ENCODE data around the gene SSTR5.
"Not testable (repeated sequence)": the region's sequence is repeated elsewhere in the genome, so short reads cannot be mapped to it uniquely, and the experiment has no call there.

The SSTR5 gene

DNA sequence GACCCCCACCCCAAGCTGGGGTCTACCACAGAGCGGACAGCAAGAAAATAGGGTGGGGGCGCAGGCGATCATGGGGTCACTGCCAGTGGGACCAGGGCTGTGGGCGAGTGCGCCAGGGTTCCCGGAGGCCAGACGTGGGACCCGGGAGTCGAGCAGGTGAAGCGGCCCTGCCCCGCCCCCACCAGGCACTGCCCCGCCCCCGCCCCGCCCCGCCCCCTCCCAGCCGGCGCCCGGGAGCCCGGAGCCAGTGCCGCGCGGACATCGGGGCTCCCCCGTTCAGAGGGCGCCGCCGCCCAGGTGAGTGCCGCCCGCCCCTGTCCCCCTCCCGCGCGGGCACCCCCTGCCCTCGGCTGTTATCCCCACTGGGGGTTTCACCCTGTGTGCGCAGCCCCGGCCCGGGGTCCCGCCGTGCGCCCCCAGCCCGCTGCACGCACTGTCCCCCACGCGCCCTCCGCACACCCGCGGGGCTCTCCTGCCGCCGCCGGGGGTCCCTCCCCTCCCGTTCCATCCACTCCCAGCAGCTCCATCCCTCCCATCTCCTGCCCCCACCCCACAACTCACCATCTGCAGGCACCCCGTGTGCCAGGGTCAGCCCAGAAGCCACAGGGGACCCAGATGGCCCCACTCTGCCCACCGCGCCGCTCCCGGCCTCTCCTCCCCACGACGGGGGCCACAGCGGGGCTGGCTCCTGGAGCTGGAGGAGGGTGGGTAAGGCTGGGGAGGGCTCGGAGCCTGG is at the start of gene SSTR5:
SSTR5 (plus strand) TSS at position 222 of the 736 bp plus-strand sequence. CDS start 6,122 bp downstream, outside the sequence.
- DNase-seq: no peak

DNA sequence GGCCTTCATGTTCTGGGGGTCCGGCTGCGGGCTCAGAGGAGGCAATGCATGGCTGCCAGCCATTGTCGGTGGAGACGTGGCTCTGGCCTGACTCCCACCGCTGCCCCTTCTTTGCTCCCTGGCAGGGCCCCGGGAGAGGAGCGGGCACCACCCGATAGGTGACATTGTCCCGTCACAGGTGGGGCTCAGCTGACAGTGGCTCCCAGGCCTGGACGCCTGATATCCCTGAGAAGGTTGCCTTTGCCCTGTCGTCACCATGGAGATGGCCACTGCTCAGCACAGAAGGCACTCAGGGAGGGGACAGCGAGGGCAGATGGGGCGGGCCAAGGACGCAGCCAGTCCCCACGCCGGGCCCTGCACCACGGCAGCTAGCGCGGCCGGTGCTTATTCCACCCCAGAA is 48.4 kb upstream of the SSTR5 start:
- DNase-seq: no peak

DNA sequence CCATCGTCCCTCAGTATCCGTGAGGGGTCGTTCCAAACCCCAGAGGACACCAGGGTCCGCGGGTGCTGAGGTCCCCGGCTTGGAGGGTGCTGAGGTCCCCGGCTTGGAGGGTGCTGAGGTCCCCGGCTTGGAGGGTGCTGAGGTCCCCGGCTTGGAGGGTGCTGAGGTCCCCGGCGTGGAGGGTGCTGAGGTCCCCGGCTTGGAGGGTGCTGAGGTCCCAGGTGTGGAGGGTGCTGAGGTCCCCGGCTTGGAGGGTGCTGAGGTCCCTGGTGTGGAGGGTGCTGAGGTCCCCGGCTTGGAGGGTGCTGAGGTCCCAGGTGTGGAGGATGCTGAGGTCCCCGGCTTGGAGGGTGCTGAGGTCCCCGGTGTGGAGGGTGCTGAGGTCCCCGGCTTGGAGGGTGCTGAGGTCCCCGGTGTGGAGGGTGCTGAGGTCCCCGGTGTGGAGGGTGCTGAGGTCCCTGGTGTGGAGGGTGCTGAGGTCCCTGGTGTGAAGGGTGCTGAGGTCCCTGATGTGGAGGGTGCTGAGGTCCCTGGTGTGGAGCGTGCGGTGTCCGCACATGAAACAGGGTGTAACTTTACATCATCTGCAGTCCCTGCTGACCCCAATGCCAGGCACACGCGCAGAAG is 47.3 kb upstream of the SSTR5 start:
- not testable (repeated sequence) for DNase-seq

DNA sequence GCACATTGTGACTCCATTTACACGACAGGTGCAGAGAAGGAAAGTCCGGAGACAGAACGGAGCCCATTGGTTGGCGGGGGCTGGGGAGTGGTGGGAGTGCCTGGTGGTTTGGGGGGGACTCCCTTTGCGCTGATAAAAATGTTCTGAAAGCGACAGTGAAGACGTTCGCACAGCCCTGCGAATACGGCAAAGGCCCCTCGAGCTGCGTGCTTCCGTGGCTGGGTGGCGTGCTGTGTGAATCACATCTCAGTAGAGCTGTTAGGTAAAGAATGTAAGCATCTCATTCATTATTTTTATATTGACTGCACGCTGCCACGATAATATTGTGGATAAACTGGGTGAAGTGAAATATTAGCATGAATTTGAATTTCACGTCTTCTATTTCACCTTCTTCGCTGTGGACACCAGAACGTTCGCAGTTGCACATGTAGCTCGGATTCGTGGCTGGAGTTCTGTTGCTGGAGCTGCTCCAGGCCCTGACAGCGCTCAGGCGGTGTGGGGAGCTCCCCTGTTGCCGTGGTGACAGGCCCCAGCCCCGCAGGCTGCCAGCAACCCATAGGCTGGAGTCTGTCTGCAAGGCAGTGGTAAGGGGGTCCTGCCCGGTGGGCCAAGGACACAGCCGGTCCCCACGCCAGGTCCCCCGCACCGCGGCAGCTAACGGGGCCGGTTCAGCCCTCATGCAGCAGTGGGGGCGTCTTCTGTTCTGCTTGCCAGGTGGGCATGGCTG is 46.3 kb upstream of the SSTR5 start:
- no peak for DNase-seq

DNA sequence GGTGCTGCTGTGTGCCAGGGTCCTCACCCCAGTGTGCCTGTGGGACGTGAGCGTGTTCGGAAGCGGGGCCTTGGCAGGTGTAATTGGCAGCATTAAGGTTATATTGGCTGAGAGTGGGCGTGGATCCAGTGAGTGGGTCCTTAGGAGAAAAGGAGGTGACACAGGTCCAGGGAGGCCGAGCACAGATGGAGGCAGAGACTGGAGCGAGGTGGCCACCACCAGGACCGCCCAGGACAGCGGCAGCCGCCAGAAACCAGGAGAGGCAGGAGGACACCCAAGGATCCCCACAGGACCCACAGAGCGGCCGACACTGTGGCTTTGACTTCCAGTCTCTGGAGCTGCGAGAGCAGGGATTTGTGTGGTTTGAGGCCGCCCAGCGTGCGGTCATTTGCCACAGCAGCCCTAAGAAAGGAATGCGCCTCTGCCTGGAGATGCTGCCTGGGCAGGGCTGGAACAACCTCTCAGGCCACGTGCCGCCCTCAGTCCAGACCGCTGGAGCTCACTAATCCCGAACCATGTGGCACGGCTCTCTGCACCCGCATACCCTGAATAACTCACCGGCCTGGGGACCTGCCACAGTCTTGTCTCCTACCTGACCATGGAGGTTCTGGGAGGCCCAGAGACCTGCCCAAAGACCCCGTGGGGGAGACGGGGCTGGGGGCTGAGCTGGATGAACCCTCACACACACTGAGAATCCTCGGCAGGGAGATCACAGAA is 45.6 kb upstream of the SSTR5 start:
- DNase-seq: no peak

DNA sequence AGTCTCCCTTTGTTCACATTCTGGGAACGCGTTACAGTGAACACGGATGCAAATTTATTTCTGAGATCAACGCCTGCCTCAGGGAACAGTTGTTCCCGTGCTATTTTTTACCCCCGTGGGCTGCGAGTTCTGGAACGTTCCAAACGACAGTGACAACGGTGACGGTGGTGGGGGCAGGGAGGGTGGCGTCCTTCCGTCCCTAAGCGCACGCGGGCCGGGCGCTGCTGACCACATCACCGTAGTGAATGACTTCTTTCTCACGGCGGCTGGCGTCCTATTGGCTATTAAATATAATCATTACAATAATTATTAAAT is 45.1 kb upstream of the SSTR5 start:
- DNase-seq: no peak

DNA sequence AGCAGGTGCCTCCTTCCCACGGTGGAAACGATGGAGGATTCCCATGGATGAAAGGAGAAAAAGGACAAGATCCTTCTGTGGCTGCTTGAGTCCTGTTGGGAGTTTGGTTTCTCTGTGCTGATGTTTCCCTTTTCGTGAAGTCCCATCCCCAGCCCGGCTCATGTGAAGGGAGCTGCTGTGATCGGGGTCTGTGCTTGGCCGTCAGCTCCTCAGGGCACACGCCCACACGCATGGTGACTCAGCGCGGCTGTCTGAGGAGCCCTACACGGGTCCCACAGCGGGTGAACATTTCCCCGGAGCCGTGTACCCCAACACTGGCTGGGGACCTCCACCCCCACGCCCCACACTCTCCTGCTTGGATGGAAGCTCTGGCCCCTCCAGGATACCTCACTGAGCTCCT is 44.5 kb upstream of the SSTR5 start:
- no peak for DNase-seq

DNA sequence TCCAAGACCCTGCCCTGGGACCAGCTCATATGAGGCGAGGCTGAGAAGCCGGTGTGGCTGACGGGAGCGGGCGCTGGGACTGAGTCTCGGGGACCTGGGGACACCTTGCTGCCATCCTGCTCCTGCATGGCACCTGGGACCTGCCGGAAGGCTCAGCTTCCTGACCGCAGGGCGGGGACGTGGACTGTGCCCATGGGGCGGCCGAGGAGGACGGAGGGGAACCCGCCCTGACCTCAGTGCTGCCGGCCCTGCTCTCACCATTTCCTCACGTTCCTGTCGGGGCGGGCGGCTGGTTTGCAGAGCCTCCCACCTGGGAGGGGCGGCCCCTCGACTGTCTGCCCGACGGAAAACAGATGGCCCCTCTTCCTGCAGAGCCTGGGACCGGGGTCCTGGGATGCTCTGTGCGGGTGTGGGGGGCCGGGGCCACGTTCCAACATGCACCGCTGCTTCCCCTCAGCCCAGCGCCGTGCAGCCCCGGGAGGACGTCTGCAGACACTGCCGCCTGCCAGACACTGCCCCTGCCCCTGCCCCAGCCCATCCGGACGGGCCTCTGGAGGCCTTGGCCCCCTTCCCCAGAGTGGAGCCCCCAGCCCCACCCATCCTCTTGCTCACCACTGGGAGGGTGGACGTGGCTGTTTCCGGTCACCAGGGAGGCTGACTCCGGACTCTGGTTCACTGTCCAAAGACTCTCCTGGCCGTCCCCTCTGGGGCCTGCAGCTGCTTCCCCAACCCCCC is 43.9 kb upstream of the SSTR5 start:
- no peak for DNase-seq

DNA sequence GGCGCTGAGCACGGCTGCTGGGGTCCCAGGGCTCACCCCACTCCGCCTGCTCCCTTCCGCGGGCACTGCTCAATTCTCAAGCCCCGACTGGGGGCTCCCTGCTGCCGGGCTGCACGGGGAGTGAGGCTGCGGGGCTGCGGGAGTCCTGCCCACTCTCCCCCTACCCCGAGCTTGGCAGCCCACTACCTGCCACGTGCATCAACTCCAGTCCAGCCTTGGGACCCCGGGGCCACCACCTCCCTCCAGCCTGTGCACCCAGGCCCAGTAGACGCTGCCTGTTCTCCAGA is 43.3 kb upstream of the SSTR5 start:
- no peak for DNase-seq

DNA sequence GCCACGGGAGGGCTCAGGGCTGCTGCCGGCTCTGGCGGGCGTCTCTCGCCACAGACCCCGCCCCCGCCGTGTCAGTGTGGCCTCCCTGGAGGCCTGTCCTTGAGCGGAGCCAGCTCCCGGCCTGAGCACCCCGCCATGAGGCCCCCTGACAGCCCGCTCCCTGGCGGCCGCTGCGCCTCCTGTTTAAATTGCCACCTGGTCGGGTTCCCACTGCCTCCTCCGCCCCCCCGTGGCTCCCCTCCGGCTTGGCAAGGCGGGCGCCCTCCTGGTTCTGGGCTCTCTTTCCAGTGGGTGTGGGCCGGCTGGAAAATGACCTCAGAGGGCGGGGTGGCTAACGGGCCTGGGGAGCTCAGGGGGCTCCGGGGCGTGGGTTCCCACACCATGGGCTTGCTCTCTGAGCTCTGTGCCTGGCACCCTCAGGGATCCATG is 42.1 kb upstream of the SSTR5 start:
- DNase-seq: no peak

DNA sequence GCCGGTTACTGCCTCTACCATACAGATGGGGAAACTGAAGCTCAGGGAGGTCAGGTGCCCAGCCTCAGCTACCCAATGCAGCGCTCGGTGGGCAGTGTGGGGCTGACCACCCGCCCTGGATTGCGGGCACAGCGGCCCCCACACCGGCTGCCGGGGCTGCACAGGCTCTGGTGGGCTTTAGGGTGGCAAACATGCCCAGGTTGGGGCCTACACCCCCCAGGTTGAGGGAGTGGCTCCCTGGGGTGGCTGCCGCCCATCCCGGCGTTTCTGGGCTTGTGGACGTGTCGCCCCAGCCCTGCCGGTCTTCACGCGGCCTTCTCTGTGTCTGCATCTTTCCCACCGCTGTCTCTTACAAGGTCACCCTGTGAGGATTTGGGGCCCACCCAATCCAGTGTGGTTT is 40.9 kb upstream of the SSTR5 start:
- no peak for DNase-seq

DNA sequence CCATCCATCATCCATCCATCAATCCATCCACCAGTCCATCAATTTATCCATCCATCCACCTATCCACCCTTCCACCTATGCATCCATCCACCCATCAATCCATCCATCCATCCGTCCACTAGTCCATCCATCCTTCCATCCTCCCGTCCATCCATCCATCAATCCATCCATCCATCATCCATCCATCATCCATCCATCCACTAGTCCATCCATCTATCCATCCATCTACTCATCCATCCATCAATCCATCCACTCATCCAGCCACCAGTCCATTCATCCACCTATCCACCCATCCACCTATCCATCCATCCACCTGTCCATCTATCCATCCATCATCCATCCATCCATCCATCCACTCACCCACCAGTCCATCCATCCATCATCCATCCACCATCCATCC is 39.9 kb upstream of the SSTR5 start:
- no peak for DNase-seq

DNA sequence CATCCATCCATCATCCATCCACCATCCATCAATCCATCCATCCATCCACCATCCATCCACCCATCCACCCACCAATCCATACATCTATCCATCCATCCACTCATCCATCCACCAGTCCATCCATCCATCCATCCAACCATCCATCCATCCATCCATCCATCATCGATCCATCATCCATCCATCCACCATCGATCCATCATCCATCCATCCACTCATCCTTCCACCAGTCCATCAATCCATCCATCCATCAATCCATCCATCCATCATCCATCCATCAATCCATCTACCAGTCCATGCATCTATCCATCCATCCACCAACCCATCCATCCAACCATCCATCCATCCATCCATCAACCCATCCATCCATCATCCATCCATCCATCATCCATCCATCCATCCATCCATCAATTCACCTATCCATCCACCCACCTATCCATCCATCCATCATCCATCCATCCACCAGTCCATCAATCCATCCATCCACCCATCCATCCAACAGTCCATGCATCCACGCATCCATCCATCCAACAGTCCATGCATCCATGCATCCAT is 39.3 kb upstream of the SSTR5 start:
- no peak for DNase-seq

DNA sequence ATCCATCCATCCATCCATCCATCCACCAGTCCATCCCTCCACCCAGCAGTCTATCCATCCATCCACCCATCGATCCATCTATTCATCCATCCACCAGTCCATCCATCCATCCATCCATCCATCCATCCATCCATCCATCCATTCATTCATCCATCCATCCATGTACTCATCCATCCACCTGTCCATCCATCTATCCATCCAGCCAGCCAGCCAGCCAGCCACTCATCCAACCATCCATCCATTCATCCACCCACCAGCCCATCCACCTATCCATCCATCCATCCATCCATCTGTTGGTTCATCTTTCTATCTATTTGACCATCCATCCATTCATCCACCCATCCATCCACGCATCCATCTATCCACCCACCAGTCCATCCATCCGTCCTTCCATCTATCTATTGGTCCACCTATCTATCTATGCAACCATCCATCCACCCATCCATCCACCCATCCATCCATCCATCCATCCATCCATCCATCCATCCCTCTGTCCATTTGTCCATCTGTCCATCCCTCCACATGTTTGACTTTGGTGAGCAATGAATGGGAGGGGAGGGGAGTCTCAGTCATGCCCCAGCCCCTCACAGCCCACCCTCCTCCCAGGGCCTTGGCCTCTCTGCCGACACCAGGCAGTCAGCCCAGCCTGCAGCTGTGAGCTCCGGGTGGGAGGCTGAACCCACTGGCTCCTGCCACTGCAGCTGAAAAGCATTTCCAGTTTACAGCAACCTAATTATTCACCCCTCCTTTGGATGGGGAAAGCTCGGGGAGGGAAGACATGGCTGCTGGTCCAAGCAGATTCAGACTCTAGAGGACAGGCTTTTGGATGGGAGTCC is 38.1 kb upstream of the SSTR5 start:
- DNase-seq: no peak

DNA sequence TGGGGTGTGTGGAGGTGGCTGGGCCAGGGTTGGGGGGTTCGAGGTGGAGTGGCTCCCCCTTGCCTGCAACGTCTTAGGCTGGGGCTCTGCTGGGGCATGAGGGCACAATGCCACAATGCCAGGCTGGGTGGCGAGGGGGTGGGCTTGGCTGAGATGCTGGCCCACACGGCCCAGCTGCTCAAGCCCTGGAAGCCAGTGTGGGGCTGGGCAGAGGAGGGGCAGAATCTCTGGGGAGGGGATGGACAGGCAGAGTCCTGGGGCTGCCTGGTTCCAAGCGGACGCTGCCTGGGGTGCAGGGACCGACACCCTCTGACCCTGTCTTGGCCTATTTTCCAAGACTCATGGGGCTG is 37.5 kb upstream of the SSTR5 start:
- no peak for DNase-seq

DNA sequence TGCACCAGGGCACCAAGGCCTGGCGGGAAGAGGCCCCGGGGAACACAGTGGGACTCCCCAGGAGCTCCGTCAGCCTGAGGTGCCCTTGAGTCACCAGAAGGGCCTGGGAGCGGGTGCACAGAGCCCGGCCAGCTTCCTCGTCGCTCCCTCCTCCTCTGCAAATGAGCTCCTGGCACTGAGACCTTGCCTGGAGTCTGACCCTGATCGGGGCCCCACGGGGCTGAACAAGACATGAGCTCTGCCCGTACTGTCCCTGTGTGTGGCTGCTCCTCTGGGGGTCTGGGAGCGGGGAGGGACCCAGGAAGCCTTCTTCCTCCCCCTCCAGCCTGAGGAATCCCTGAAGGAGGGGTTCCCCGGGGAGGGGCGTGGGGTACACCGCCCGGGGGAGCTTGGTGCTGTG is 36.4 kb upstream of the SSTR5 start:
- no peak for DNase-seq

DNA sequence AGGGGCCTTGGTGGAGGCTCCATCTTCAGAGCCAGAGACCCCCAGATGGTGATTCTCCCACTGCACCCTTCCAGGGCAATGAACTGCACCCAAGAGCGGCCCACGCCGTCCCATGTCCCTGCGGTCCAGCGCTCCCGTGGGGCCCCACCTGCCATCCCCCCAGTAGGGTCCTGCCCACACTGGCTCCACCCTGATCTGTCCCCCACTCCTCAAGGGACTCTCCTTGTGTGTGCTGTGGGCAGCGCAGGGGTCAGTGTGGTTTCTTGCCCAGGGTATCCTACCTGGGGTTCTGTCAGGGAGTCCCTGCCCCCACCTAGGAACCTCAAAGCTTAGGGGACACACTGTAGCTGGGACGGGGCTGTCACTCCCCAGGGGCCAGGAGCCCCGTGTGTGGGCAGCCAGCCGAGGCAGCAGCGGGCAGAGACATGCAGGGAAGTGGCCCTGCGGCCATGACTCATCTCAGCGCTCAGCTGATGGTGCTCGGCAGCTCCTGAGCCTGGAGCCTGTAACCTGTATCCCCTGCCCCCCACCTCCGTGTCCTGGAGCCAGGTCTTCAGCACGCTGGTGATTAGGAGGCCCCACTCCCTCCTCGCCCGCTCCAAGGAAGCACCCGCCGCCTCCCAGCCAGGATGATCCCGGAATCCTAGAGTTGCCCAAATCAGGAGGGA is 35.7 kb upstream of the SSTR5 start:
- no peak for DNase-seq

DNA sequence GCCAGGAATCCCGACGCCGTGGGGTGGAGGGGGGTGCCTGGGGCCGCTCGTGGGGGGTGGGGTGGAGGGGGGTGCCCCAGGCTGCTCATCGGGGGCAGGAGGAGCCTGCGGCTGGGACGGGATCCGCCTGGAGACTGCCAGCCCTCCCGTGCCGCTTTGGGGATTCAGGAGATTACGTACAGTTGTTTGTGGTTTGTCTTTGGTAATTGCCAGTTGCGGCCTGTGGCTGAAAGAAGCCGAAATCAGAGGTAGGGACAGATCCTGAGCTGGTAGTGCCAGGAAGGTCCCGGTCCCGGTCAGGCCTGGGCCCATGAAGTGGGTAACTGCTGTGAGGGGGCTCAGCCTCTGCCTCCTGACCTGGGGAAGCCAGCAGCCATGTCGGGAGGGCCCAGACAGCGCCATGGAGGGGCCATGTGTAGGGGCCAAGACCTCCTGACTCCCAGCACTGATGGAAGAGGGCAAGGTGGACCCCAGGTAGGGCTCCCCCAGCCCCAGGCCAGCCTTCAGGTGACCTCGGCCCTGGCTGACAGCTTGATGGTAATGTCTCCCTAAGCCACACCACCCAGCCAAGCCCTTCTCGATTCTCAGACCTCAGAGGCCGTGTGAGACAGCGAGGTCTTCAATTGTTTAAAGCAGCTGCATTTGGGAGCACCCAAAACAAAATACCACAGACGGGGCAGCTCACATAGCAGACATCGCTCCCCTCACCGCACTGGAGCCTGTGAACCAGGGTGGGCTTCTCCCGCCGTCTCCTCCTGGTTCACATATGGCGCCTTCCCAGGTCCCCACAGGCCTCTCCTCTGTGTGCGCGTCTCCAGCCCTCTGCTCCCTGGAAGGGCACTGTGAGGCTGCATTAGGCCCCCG is 34.9 kb upstream of the SSTR5 start:
- no peak for DNase-seq

DNA sequence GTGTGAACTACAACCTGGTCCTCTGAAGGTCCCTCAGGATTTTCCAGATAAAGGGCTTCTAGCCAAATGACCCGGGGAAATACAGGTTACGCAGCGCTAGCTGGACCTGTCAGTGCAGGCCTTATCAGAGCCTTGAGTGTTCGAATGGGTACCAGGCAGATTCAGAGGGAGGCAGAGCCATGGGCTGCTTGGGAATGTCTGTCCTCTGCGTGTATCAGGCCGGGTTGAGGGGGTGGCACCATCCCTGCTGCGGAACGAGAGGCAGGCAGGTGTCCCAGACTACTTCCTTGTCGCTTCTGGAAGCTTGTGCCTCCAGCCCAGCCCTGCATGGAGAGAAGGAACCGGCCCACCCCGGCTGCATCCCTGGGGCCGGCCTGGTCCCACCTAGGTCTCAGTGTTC is 33.6 kb upstream of the SSTR5 start:
- no peak for DNase-seq

DNA sequence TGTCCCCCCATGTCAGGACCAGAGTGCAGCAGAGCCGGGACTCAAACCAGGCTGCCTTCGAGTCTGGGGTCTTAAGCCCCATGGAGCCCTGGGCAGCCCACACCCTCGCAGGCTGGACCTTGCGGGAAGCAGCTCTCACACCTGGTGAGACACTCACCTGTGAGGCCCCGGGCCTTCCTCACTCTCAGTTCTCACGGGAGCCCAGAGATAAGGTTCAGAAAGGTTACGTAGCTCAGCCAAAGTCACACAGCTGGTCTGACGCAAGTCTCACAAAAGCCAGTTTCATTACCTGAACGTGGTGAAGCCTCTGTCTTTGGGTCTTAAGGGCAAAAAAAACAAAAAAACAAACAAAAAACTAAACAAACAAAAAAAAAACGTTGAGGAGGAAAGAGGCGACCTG is 32.8 kb upstream of the SSTR5 start:
- DNase-seq: no peak
